ENCODE data around the gene SLC5A9. TPM values are rescaled to one million over a fixed set of nuclear protein-coding genes. Genes with fewer than 3 reads are reported as not detected.

Gene SLC5A9
- total RNA-seq, 1 donor from 2014 or later, result not detected

DNA sequence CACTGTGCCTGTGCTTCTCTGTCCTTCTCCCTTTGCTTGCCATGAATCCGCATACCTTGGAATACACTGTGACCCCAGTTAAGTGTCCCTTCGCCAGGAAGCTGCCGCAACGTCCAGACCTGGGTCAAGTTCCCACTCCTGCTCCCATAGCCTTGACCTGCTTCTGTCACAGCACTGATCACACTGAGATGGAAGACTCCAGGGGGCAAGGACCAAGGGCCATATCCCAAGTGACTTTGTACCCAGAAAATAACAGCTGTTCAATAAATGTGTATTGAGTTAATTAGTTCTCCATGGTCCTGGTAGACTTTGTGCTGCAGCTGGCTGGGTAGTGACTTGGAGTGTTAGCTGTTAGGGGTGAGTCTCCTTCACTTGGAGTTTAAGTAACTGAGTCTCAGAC, 25.8 kb downstream of the SLC5A9 start:
- DNase-seq, result no peak
- ChIA-PET CTCF (no interaction called here), POLR2A (no interaction called here)
- Mint-ChIP-seq H3K4me1 (peaks cover 29% of the 10 kb centered on the region), H3K4me3 (no peak overlapping the region), H3K27ac (no peak overlapping the region), H3K27me3 (no peaks in the 10 kb centered on the region), H3K36me3 (ENCODE audit: low read depth) (no peaks in the 10 kb centered on the region), H3K9me3 (peaks cover 3% of the 10 kb centered on the region)
- TF ChIP-seq, protein P1, sequence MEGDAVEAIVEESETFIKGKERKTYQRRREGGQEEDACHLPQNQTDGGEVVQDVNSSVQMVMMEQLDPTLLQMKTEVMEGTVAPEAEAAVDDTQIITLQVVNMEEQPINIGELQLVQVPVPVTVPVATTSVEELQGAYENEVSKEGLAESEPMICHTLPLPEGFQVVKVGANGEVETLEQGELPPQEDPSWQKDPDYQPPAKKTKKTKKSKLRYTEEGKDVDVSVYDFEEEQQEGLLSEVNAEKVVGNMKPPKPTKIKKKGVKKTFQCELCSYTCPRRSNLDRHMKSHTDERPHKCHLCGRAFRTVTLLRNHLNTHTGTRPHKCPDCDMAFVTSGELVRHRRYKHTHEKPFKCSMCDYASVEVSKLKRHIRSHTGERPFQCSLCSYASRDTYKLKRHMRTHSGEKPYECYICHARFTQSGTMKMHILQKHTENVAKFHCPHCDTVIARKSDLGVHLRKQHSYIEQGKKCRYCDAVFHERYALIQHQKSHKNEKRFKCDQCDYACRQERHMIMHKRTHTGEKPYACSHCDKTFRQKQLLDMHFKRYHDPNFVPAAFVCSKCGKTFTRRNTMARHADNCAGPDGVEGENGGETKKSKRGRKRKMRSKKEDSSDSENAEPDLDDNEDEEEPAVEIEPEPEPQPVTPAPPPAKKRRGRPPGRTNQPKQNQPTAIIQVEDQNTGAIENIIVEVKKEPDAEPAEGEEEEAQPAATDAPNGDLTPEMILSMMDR (IDR thresholded peaks at IDR 0.05), result no peak
- no peak for ATAC-seq (ENCODE audit: low read depth)
- intact Hi-C loops (cut with micrococcal nuclease), result no loop called here

DNA sequence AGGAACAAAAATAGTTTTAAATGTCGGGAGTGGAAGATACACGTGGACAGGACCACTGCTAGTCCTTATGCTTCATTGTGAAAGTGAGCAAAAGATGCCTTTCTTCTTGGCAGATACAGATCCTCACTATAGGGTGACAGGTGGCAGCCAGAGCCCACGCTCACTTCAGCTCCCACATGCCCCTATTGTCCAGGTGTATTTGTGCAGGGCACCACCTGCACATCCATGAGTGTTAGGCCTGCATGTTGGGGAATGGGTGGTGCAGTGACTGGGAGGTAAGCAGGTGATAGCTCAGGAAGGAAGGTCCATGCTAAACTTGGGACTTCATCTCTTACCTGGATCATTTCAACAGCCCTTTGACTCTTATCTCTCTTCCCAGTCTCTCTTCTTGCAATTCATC, 27.4 kb downstream of the SLC5A9 start:
- Mint-ChIP-seq H3K27ac (no peak overlapping the region), H3K4me3 (no peak overlapping the region), H3K27me3 (no peaks in the 10 kb centered on the region), H3K4me1 (peaks cover 27% of the 10 kb centered on the region), H3K36me3 (ENCODE audit: low read depth) (no peaks in the 10 kb centered on the region), H3K9me3 (peaks cover 3% of the 10 kb centered on the region)
- CTCF ChIA-PET, result no interaction called here
- POLR2A ChIA-PET, result no interaction called here
- DNase-seq, result no peak
- intact Hi-C loops (cut with micrococcal nuclease), result no loop called here
- TF ChIP-seq, protein P1 (IDR thresholded peaks at IDR 0.05), result no peak
- ATAC-seq (ENCODE audit: low read depth), result no peak

DNA sequence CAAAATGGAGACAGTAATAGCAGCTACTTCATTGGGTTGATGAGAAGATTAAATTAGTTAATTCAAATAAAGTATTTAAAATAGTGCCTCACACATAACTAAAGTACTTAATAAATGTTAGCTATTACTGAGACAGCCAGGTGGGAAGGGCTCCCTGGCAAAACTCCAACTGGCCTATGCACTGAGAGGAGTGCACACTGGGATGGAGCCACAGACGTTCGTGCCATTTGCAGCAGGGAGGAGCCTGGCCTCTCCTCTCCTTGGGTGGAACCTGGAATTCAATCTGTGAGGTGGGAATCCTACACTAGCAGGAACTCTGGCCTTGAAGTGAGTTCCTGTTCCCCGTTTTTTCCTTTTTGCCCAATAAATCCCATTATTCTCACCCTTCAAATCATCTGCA, 28.1 kb downstream of the SLC5A9 start:
- no peaks in the 10 kb centered on the region for H3K27me3 Mint-ChIP-seq
- peaks cover 20% of the 10 kb centered on the region for H3K4me1 Mint-ChIP-seq
- no peak for DNase-seq
- no peak overlapping the region for H3K27ac Mint-ChIP-seq
- ChIA-PET CTCF (no interaction called here), POLR2A (no interaction called here)
- TF ChIP-seq, protein P1 (IDR thresholded peaks at IDR 0.05), result no peak
- no peak overlapping the region for H3K4me3 Mint-ChIP-seq
- no peaks in the 10 kb centered on the region for H3K9me3 Mint-ChIP-seq
- no peaks in the 10 kb centered on the region for H3K36me3 Mint-ChIP-seq (ENCODE audit: low read depth)
- ATAC-seq (ENCODE audit: low read depth), result no peak
- intact Hi-C loops (cut with micrococcal nuclease), result no loop called here

- no peak overlapping the region for H3K4me3 Mint-ChIP-seq
- POLR2A ChIA-PET, result no interaction called here
- CTCF ChIA-PET, result no interaction called here
- ATAC-seq (ENCODE audit: low read depth), result no peak
- H3K4me1 Mint-ChIP-seq, result peaks cover 15% of the 10 kb centered on the region
- no peaks in the 10 kb centered on the region for H3K36me3 Mint-ChIP-seq (ENCODE audit: low read depth)
- intact Hi-C loops (cut with micrococcal nuclease), result no loop called here
- H3K9me3 Mint-ChIP-seq, result no peaks in the 10 kb centered on the region
- TF ChIP-seq, protein P1 (IDR thresholded peaks at IDR 0.05), result no peak
- no peaks in the 10 kb centered on the region for H3K27me3 Mint-ChIP-seq
- no peak overlapping the region for H3K27ac Mint-ChIP-seq
- no peak for DNase-seq
Observed at GRCh38 chr1:48251323-48251722, 28.8 kb downstream of the SLC5A9 start.

GRCh38 chr1:48251821-48252220, 29.3 kb downstream of the SLC5A9 start:
- no peak overlapping the region for H3K27ac Mint-ChIP-seq
- H3K36me3 Mint-ChIP-seq (ENCODE audit: low read depth), result no peaks in the 10 kb centered on the region
- no peak for ATAC-seq (ENCODE audit: low read depth)
- CTCF ChIA-PET, result no interaction called here
- POLR2A ChIA-PET, result no interaction called here
- TF ChIP-seq, protein P1 (IDR thresholded peaks at IDR 0.05), result no peak
- intact Hi-C loops (cut with micrococcal nuclease), result no loop called here
- no peak for DNase-seq
- no peaks in the 10 kb centered on the region for H3K9me3 Mint-ChIP-seq
- no peaks in the 10 kb centered on the region for H3K27me3 Mint-ChIP-seq
- peaks cover 11% of the 10 kb centered on the region for H3K4me1 Mint-ChIP-seq
- H3K4me3 Mint-ChIP-seq, result no peak overlapping the region
